Urinary bladder (tissue), 4 donors: ENCODE results near the gene NUDT4. TPM values are rescaled to one million over a fixed set of nuclear protein-coding genes. Genes with fewer than 3 reads are reported as not detected.

Experiments used
- DNase-seq: peaks from one replicate; pipeline ENCODE4 v3.0.0-alpha.2; 2015; ENCODE audit errors: extremely low spot score
- H3K27ac ChIP-seq: one replicate; pipeline ENCODE4 v1.5.1; 2013; ENCODE audit warnings: low read depth, mild to moderate bottlenecking, moderate library complexity
- H3K36me3 ChIP-seq: one replicate; pipeline ENCODE4 v1.6.1; 2013; ENCODE audit warnings: mild to moderate bottlenecking, moderate library complexity; ENCODE audit not compliant: insufficient read depth
- H3K4me1 ChIP-seq: one replicate; pipeline ENCODE4 v1.6.1; 2013; ENCODE audit warnings: mild to moderate bottlenecking, moderate library complexity; ENCODE audit not compliant: insufficient read depth
- H3K4me3 ChIP-seq: one replicate; pipeline ENCODE4 v1.5.1; 2013; ENCODE audit warnings: low read depth, low read length
- WGBS: extraction: QIAGEN DNeasy Blood & Tissue Kit; methylation state at CpG from one replicate; pipeline ENCODE4 v1.1.7; 2013; 5-methylcytosine and 5-hydroxymethylcytosine counted together
- polyA plus RNA-seq: library from polyadenylated mRNA; stranded (reverse); fragments of 200-250 nt; gene quantifications from one replicate; pipeline ENCODE4 v1.2.3, GENCODE V29; 2013
- total RNA-seq: library from RNA; depleted of rRNA; stranded (reverse); fragments of >200 nt; gene quantifications from one replicate; pipeline ENCODE4 v1.2.3, GENCODE V29; 2014
- donor health status: healthy with polysubstance abuse.
- donor health status: healthy.

Gene NUDT4
- total and polyA plus RNA-seq, 2 donors = 46.4 to 103 TPM

DNA sequence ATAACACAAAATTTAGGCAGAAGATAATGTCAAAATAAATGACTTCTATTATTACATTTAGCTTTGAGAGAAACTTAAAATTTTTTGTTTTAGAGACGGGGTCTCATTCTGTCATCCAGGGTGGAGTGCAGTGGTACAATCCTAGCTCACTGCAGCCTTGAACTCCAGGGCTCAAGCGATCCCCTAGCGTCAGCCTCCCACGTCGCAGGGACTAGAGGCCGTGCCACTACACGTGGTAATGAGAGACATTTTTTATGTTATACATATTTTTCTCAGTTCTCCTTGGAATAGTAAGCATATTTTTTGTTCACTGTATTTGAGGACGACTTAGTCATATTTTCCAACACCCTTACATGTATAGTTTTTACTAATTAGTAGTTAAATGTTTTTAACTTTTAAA, 21.5 kb upstream of the NUDT4 start:
- Histone ChIP-seq H3K27ac (no peak overlapping the region), H3K36me3 (no peaks in the 10 kb centered on the region), H3K4me3 (no peak overlapping the region), H3K4me1 (no peaks in the 10 kb centered on the region)
- no peak for DNase-seq
- WGBS = 90% methylated on average over 8 of the region's 8 CpGs

GRCh38 chr12:93358058-93358457, 19.7 kb upstream of the NUDT4 start:
- Histone ChIP-seq H3K4me3 (no peak overlapping the region), H3K36me3 (no peaks in the 10 kb centered on the region), H3K4me1 (no peaks in the 10 kb centered on the region), H3K27ac (no peak overlapping the region)
- 100% methylated on average over 2 of the region's 2 CpGs for WGBS
- DNase-seq = no peak

DNA sequence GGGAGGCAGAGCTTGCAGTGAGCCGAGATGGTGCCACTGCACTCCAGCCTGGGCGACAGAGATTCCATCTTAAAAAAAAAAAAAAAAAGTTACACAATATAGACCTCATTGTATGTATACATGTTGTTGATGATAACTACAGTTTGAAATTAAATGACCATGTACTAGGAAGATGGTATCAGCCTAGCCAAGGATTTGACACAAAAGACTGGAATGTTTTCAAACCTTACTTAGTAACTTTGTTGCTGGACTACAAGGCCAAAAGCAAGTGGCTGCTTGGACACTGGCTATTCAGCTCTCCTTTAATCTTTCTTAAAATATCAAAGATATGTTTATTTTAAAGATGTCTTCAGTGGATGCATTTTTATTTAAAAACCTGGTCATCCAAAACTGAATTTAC, 18.9 kb upstream of the NUDT4 start:
- H3K4me1 ChIP-seq = no peaks in the 10 kb centered on the region
- no peaks in the 10 kb centered on the region for H3K36me3 ChIP-seq
- WGBS = 97% methylated on average over 2 of the region's 2 CpGs
- no peak overlapping the region for H3K4me3 ChIP-seq
- no peak for DNase-seq
- H3K27ac ChIP-seq = no peak overlapping the region

- H3K4me3 ChIP-seq = no peak overlapping the region
- H3K27ac ChIP-seq = no peak overlapping the region
- no peak for DNase-seq
- H3K4me1 ChIP-seq = no peaks in the 10 kb centered on the region
- H3K36me3 ChIP-seq = no peaks in the 10 kb centered on the region
- WGBS = 48% methylated on average over 2 of the region's 2 CpGs
These were observed 17.0 kb upstream of the NUDT4 start for GRCh38 chr12:93360688-93361087.

GRCh38 chr12:93361151-93361919, 16.4 kb upstream of the NUDT4 start:
- Histone ChIP-seq H3K4me3 (no peak overlapping the region), H3K36me3 (no peaks in the 10 kb centered on the region), H3K27ac (no peak overlapping the region), H3K4me1 (no peaks in the 10 kb centered on the region)
- no peak for DNase-seq
- 83% methylated on average over 5 of the region's 5 CpGs for WGBS

DNA sequence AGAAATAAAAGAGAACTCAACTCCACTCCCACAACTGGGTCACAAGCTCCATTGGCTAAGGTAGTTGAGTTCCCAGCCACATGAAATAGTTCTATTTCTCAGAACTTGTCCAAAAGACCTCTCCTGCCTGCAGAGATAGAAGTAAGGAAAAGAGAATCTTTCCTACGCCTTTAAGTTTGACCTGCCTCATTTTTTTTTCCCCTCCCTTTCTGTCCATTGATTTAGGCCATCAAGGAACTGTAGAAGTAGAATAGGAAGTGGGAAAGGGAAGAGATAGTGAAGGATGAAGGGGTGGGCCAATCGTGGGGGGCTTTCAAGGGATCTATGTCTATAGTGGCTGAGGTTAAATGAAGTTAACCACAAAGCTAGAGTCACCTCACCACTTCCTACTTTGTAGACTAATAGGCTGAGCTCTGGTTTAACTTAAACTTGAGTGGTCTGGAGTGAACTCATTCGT, 13.9 kb upstream of the NUDT4 start:
- no peaks in the 10 kb centered on the region for H3K36me3 ChIP-seq
- 82% methylated on average over 3 of the region's 3 CpGs for WGBS
- no peak for DNase-seq
- H3K27ac ChIP-seq = no peak overlapping the region
- H3K4me3 ChIP-seq = no peak overlapping the region
- no peaks in the 10 kb centered on the region for H3K4me1 ChIP-seq

DNA sequence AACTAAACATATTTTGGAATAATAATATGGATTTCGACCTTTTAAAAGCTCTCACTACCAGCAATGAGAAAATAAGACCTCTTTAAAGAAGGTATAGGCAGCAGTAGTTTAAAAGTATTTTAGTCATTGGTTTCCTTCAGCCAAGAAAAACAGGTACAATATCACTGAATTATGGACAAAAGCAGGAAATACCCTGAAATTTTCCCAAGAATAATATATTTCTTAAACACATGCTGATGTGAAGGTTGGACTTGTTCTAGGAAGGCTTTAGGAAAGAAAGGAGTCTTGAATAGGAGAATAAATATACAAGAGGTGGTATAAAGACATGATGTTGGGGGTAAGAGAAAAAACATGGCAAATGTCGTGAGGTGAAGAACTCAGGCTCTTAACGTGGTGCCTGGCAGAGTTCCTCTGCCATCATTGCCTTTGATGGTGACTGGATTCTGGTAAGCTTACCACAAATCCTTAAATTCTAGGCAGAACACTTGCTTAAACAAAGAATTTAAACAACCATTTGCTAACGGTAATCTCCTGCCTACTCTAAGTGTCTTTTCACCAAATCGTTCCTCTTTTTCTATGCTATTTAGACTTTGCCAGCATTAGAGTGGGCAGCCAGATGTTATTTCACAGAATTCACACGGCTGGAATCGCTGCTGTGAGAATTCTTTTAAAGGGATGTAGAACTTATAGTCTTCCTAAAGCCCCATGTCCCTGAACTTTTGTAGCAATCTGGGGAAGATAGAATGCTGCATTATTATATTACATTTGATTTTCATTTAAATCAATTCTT, 11.9 kb upstream of the NUDT4 start:
- no peak for DNase-seq
- no peak overlapping the region for H3K4me3 ChIP-seq
- no peaks in the 10 kb centered on the region for H3K36me3 ChIP-seq
- no peaks in the 10 kb centered on the region for H3K4me1 ChIP-seq
- H3K27ac ChIP-seq = no peak overlapping the region
- 67% methylated on average over 7 of the region's 7 CpGs for WGBS

GRCh38 chr12:93366422-93366821, 11.3 kb upstream of the NUDT4 start:
- DNase-seq = no peak
- no peaks in the 10 kb centered on the region for H3K4me1 ChIP-seq
- no peak overlapping the region for H3K4me3 ChIP-seq
- no peaks in the 10 kb centered on the region for H3K36me3 ChIP-seq
- no peak overlapping the region for H3K27ac ChIP-seq
- WGBS = 95% methylated on average over 4 of the region's 4 CpGs

DNA sequence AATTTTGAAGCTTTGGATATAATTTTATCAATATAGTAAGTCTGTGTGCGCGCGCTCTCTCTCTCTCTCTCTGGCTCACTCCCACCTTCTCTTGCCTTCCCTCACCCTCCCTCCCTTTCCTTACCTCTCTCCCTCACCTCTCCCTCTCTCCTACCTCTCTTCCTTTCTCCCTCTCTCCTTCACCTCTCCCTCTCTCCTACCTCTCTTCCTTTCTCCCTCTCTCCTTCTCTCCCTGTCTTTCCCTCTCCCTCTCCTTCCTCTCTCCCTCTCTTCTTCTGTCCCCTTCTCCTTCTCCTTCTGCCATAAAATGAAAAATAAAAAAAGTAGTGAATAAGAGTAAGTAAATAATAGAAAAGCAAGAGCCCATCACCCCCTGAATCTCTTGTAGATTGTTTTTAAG, 9.0 kb upstream of the NUDT4 start:
- Histone ChIP-seq H3K4me3 (no peak overlapping the region), H3K27ac (no peak overlapping the region), H3K36me3 (no peaks in the 10 kb centered on the region), H3K4me1 (no peaks in the 10 kb centered on the region)
- 98% methylated on average over 3 of the region's 3 CpGs for WGBS
- no peak for DNase-seq

GRCh38 chr12:93369505-93369904, 8.2 kb upstream of the NUDT4 start:
- Histone ChIP-seq H3K4me1 (no peaks in the 10 kb centered on the region), H3K4me3 (no peak overlapping the region), H3K36me3 (no peaks in the 10 kb centered on the region), H3K27ac (no peak overlapping the region)
- DNase-seq = no peak

GRCh38 chr12:93370947-93371346, 6.8 kb upstream of the NUDT4 start:
- Histone ChIP-seq H3K4me1 (no peaks in the 10 kb centered on the region), H3K4me3 (no peak overlapping the region), H3K36me3 (no peaks in the 10 kb centered on the region), H3K27ac (no peak overlapping the region)
- 96% methylated on average over 6 of the region's 6 CpGs for WGBS
- no peak for DNase-seq

- Histone ChIP-seq H3K27ac (no peak overlapping the region), H3K4me3 (no peak overlapping the region), H3K36me3 (no peaks in the 10 kb centered on the region), H3K4me1 (no peaks in the 10 kb centered on the region)
- DNase-seq = no peak
- 77% methylated on average over 2 of the region's 2 CpGs for WGBS
These were observed 3.6 kb upstream of the NUDT4 start for GRCh38 chr12:93373961-93374656.

- H3K4me3 ChIP-seq = no peak overlapping the region
These were observed 1.8 kb upstream of the NUDT4 start for GRCh38 chr12:93375906-93376305.

More at GRCh38 chr12:93375906-93376305, 1.8 kb upstream of the NUDT4 start:
- no peak for DNase-seq
- no peaks in the 10 kb centered on the region for H3K36me3 ChIP-seq
- no peak overlapping the region for H3K27ac ChIP-seq
- no peaks in the 10 kb centered on the region for H3K4me1 ChIP-seq
- 97% methylated on average over 6 of the region's 6 CpGs for WGBS
